SH-SY5Y (cell line): Measurements from ENCODE around the gene KCND1.

Experiments
- GATA2 ChIP-seq: IDR thresholded peaks from 2 replicates; pipeline ENCODE4 v1.6.1; 2011; ENCODE audit warnings: mild to moderate bottlenecking, low read depth, low read length
- GATA3 ChIP-seq: IDR thresholded peaks from 2 replicates; pipeline ENCODE4 v1.6.1; 2011; ENCODE audit warnings: low read depth, mild to moderate bottlenecking, low read length, moderate library complexity

The KCND1 gene

DNA sequence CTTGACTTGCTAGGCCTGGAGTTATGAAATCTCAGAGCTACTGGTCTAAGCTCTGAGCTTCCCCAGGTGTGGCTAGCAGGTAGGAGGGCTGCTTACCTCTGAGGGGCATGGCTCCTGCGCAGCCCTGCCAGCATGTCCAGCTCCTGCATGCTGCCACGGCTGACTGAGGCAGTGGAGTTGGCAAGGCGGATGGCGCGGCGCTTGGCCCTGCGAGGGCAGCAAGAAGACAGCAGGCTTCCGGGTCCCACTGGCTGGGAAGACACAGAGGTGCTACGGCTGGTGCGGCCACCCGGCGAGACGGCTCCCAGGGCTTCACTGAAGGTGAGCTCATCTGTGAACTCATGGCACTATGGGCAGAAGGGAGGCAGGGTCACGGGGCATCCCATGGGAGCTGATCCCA lies 5.7 kb downstream of the KCND1 start:
- no peak for TF ChIP-seq GATA2
- TF ChIP-seq GATA3 = no peak

GRCh38 chrX:48961585-48962091 lies 10.0 kb downstream of the KCND1 start:
- TF ChIP-seq GATA3 = no peak
- no peak for TF ChIP-seq GATA2

GRCh38 chrX:48960291-48960690 lies 11.4 kb downstream of the KCND1 start:
- TF ChIP-seq GATA3 (no peak), GATA2 (no peak)

GRCh38 chrX:48958635-48959094 lies 13.0 kb downstream of the KCND1 start:
- TF ChIP-seq GATA3 (no peak), GATA2 (no peak)

GRCh38 chrX:48957827-48958634 lies 13.6 kb downstream of the KCND1 start:
- no peak for TF ChIP-seq GATA2
- no peak for TF ChIP-seq GATA3

GRCh38 chrX:48957477-48957826 lies 14.2 kb downstream of the KCND1 start, which contains the start of gene OTUD5:
Gene OTUD5, minus strand, starts transcription at chrX:48957607. Its CDS starts 37 bp downstream, at chrX:48957570.
- no peak for TF ChIP-seq GATA2

GRCh38 chrX:48956728-48957414 lies 14.8 kb downstream of the KCND1 start:
- no peak for TF ChIP-seq GATA2
- no peak for TF ChIP-seq GATA3

DNA sequence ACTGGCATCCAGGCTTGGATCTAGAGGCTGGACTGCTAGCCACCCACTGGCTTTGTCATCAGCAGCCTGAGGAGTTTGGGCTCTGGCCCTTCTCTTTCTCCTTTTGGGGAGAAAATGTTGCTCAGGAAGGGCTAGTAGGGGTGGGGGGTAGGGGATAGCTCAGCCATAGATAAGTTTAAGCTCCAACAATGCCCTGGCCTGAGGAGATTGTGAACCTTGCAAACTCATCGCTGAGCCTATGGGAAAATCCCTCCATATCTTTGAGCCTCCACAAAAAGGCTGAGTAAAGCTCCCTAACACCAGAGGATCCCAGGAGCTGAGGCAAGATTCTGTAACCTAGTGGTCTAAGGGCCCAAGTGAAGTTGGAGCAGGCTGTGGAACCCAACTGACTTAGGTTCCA lies 23.1 kb downstream of the KCND1 start:
- TF ChIP-seq GATA2 = no peak
- no peak for TF ChIP-seq GATA3

- TF ChIP-seq GATA2 = no peak
- TF ChIP-seq GATA3 = no peak
Measured at GRCh38 chrX:48945517-48946348, 25.9 kb downstream of the KCND1 start.

DNA sequence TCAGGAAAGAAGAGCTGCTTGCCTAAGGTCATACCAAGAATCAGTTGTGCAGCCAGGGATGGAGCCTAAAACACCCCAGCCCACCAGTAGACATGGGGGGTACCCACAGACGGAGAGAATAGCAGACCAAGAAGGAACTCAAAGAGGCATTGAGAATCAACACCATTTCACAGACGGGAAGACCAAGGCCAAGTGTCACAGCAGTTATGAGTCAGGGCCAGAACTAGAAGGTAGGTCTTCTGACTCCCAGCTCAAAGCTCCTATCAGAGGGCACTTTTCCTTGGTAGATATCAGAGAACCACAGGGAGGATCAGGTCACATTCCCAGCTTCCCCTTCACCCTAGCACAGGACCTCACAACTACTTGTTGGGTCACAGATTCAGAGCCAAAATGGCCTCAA lies 28.7 kb downstream of the KCND1 start:
- TF ChIP-seq GATA2 (no peak), GATA3 (no peak)

- no peak for TF ChIP-seq GATA2
Measured at GRCh38 chrX:48940404-48940955, 31.2 kb downstream of the KCND1 start.

DNA sequence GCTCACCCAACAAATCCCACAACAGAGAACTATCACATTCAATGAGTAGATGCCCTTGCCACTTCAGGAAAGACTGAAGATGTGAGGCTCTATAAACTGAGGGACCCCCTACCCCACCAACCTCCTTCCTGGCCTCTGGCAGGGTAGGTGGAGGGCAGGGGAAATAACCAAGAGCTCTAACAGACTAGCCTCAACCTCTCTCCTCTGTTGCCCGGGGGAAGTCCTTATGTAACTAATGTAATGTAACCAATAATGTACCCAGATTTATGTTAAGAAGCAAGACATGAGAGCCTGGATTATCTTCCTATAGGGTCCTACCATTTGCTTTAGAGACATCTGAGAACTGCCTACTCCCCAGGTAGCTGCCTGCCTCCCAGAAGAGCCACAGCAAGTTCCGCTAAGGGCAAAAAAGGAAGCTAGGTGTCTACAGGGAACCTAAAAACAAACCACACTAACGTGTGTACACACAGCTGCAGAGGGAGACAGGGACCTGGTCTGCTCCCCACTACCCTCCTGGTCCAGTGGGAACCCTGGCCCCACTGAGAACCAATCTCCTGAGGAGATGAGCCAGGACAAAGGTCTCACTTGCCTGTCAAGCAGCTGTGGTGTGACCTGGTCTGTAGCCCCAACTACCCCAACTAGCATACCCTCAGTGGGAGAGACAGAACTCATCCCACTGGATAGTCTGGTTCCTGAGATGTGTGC lies 32.0 kb downstream of the KCND1 start:
- TF ChIP-seq GATA3 (no peak), GATA2 (no peak)

GRCh38 chrX:48938721-48939425 lies 32.8 kb downstream of the KCND1 start:
- TF ChIP-seq GATA3 = no peak
- no peak for TF ChIP-seq GATA2
